HEK293 (cell line): ENCODE data around the gene SYNDIG1.

Experiments
- CTCF ChIA-PET: fragments of 350-600 bp; formaldehyde crosslinking; extraction: SDS; loops from one replicate; lab custom pipeline; 2021; ENCODE audit warnings: antibody characterized with exemption; lab: Yijun Ruan, JAX
- POLR2A ChIA-PET: fragments of 300-600 bp; formaldehyde crosslinking; extraction: SDS; loops from one replicate; lab custom pipeline; 2020; ENCODE audit warnings: antibody characterized with exemption, inconsistent platforms; lab: Yijun Ruan, JAX
- H3K27ac ChIP-seq: fragments of 200-500 bp; sonication (Bioruptor generic); 2 replicates; pipeline ENCODE4 v1.5.1; 2014; ENCODE audit warnings: low read depth, low read length, control low read depth, inconsistent platforms; ENCODE audit errors: extremely low read depth
- H3K36me3 ChIP-seq, 2 experiments: fragments of 200-500 bp in 1 of 2; sonication (Bioruptor generic) in 1 of 2; 1 replicate in 1 of 2; 2 replicates in 1 of 2; pipeline ENCODE4 v1.5.1; 2014 to 2017; ENCODE audit warnings: inconsistent platforms in 2 of 2, low read length in 2 of 2; ENCODE audit not compliant: control insufficient read depth in 2 of 2, insufficient read depth in 1 of 2
- H3K4me1 ChIP-seq: fragments of 200-500 bp; sonication (Bioruptor generic); 2 replicates; pipeline ENCODE4 v1.5.1; 2014; ENCODE audit warnings: mild to moderate bottlenecking, low read length, inconsistent platforms; ENCODE audit not compliant: control insufficient read depth, insufficient read depth
- H3K4me3 ChIP-seq: 2 replicates; pipeline ENCODE4 v1.5.1; 2011; ENCODE audit warnings: low read depth, mild to moderate bottlenecking, control low read depth, low read length, moderate library complexity
- H3K9me3 ChIP-seq: fragments of 200-500 bp; sonication (Bioruptor generic); 2 replicates; pipeline ENCODE4 v1.5.1; 2014; ENCODE audit warnings: low read depth, low read length, inconsistent platforms; ENCODE audit not compliant: control insufficient read depth, insufficient read depth
- FEZF1 ChIP-seq: fragments of 450-650 bp; formaldehyde crosslinking; IDR thresholded peaks from 2 replicates; pipeline ENCODE4 v1.5.1; 2016; ENCODE audit warnings: missing biosample characterization, missing genetic modification characterization
- HOXA7 ChIP-seq: sonication (generic); formaldehyde crosslinking; IDR thresholded peaks from 2 replicates; pipeline ENCODE4 v1.8.1; 2022; ENCODE audit warnings: missing genetic modification reagents, borderline replicate concordance
- PRDM1 ChIP-seq: fragments of 450-650 bp; formaldehyde crosslinking; IDR thresholded peaks from 2 replicates; pipeline ENCODE4; 2016; ENCODE audit warnings: missing biosample characterization, missing genetic modification characterization
- SCRT2 ChIP-seq: fragments of 450-650 bp; formaldehyde crosslinking; IDR thresholded peaks from 2 replicates; pipeline ENCODE4 v1.5.1; 2016; ENCODE audit warnings: missing biosample characterization, missing genetic modification characterization
- SP7 ChIP-seq: fragments of 450-650 bp; formaldehyde crosslinking; IDR thresholded peaks from 2 replicates; pipeline ENCODE4 v1.5.1; 2016; ENCODE audit warnings: missing biosample characterization, missing genetic modification characterization
- TSHZ1 ChIP-seq: fragments of 450-650 bp; formaldehyde crosslinking; IDR thresholded peaks from 2 replicates; pipeline ENCODE4 v1.5.1; 2016; ENCODE audit warnings: missing biosample characterization, missing genetic modification characterization, borderline replicate concordance
- ZBTB1 ChIP-seq: fragments of 450-650 bp; formaldehyde crosslinking; IDR thresholded peaks from 2 replicates; pipeline ENCODE4 v1.5.1; 2016; ENCODE audit warnings: missing biosample characterization, missing genetic modification characterization
- ZNF404 ChIP-seq: fragments of 450-650 bp; formaldehyde crosslinking; IDR thresholded peaks from 2 replicates; pipeline ENCODE4 v1.5.1; 2017; ENCODE audit warnings: missing biosample characterization, missing genetic modification characterization
- ZNF416 ChIP-seq: fragments of 450-650 bp; formaldehyde crosslinking; IDR thresholded peaks from 2 replicates; pipeline ENCODE4 v1.5.1; 2016; ENCODE audit warnings: missing biosample characterization, missing genetic modification characterization
- ZNF426 ChIP-seq: fragments of 450-650 bp; formaldehyde crosslinking; IDR thresholded peaks from 2 replicates; pipeline ENCODE4 v1.5.1; 2017; ENCODE audit warnings: missing biosample characterization, missing genetic modification characterization, mild to moderate bottlenecking, inconsistent platforms, moderate library complexity
- ZNF48 ChIP-seq: fragments of 450-650 bp; formaldehyde crosslinking; IDR thresholded peaks from 2 replicates; pipeline ENCODE4 v1.5.1; 2016; ENCODE audit warnings: missing biosample characterization, missing genetic modification characterization
- ZNF518A ChIP-seq: fragments of 450-650 bp; formaldehyde crosslinking; conservative IDR thresholded peaks from 2 replicates; pipeline ENCODE4 v1.5.1; 2016; ENCODE audit warnings: low read depth, missing biosample characterization, missing genetic modification characterization
- ZNF623 ChIP-seq: fragments of 450-650 bp; formaldehyde crosslinking; IDR thresholded peaks from 2 replicates; pipeline ENCODE4 v1.5.1; 2016; ENCODE audit warnings: missing biosample characterization, missing genetic modification characterization
- ZNF629 ChIP-seq: fragments of 450-650 bp; formaldehyde crosslinking; IDR thresholded peaks from 2 replicates; pipeline ENCODE4 v1.5.1; 2017; ENCODE audit warnings: missing biosample characterization, missing genetic modification characterization
- ZNF830 ChIP-seq: fragments of 450-650 bp; IDR thresholded peaks from 2 replicates; pipeline ENCODE4 v1.5.0; 2018; ENCODE audit warnings: missing biosample characterization, missing genetic modification characterization, low read depth, mild to moderate bottlenecking, moderate library complexity
- TF ChIP-seq, protein P1 (sequence below): fragments of 450-650 bp; formaldehyde crosslinking; IDR thresholded peaks from 2 replicates; pipeline ENCODE4 v1.5.1; 2016; ENCODE audit warnings: missing biosample characterization, missing genetic modification characterization, low read depth

Gene SYNDIG1

GRCh38 chr20:24672181-24672880, 202.9 kb downstream of the SYNDIG1 start:
- CTCF ChIA-PET: interaction anchor here (0.6 kb wide), 1 partner anchor 17 kb away, joined by 3 read pairs; no protein-coding TSS in a partner anchor
- Histone ChIP-seq H3K27ac (no peak overlapping the region), H3K36me3 (no peaks in the 10 kb centered on the region), H3K4me3 (no peak overlapping the region), H3K9me3 (no peaks in the 10 kb centered on the region), H3K4me1 (no peaks in the 10 kb centered on the region)
- TF ChIP-seq SCRT2 (tag by site-specific recombination) (no peak), ZNF426 (tag by site-specific recombination) (no peak), ZNF404 (no peak), ZBTB1 (tag by site-specific recombination) (no peak), ZNF416 (tag by site-specific recombination) (no peak), TSHZ1 (tag by site-specific recombination) (no peak), ZNF623 (tag by site-specific recombination) (no peak), ZNF629 (no peak), ZNF48 (tag by site-specific recombination) (no peak)
- POLR2A ChIA-PET: no interaction called here

- POLR2A ChIA-PET: no interaction called here
- no peak overlapping the region for H3K4me3 ChIP-seq
- H3K9me3 ChIP-seq: no peaks in the 10 kb centered on the region
- no peaks in the 10 kb centered on the region for H3K4me1 ChIP-seq
- TF ChIP-seq PRDM1 (tag by site-specific recombination) (0 out of 2 replicates have a peak, but pooled peaks have one; percentile 10), HOXA7 (CRISPR knock-in tag) (no peak)
- TF ChIP-seq, all 188 proteins: peak for 1
- Histone ChIP-seq H3K36me3 (no peaks in the 10 kb centered on the region), H3K27ac (no peak overlapping the region)
- CTCF ChIA-PET: interaction anchor here (0.6 kb wide), 1 partner anchor 244 kb away, joined by 3 read pairs; no protein-coding TSS in a partner anchor
Measured at GRCh38 chr20:24672886-24673677, 203.7 kb downstream of the SYNDIG1 start.

DNA sequence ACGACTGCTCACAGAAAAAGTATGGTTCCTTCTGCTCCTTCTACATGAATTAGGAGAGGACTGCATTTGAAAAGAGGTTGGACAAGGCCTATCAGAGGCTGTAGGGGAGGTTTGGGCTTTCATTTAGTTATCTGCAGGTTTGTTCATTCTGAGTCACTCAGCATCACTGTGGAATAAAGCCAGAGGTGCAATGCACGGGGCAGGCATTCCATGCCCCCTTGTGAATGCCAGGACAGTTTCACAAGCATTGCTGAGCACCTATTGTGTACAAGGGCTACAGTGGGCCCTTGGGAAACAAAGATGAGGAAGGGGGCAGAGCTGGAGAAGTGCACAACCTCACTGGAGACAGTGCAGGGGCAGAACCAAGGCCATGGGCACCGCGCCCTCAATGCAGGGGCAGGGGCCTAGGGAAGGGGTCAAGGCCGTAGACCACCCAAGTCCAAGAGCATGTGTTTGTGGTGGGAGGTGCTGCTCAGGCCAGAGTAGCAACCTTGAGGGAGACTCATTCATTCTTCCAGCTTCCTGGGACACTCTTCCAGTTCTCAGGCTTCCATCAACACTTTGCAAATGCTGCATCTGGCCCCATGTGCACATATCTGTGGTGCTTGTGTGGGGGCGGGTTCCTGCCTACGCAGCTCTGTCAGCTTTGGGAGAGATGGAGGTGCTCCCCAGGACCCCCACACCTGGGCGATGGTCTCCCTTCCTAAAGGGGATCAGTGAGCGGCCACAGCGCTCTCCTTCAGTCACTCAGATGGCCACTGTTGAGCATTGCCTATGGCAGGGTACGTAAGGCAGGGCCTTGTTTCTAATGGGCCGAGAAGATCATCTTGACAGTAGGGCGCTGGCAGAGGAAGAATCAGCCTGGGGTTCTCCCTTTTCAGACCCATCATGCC, 204.5 kb downstream of the SYNDIG1 start:
- H3K4me1 ChIP-seq: no peaks in the 10 kb centered on the region
- H3K36me3 ChIP-seq: no peaks in the 10 kb centered on the region
- no peak overlapping the region for H3K27ac ChIP-seq
- CTCF ChIA-PET: interaction anchor here (0.6 kb wide), 1 partner anchor 243 kb away, joined by 3 read pairs; no protein-coding TSS in a partner anchor
- POLR2A ChIA-PET: no interaction called here
- H3K9me3 ChIP-seq: no peaks in the 10 kb centered on the region
- H3K4me3 ChIP-seq: no peak overlapping the region
- TF ChIP-seq, protein P1, sequence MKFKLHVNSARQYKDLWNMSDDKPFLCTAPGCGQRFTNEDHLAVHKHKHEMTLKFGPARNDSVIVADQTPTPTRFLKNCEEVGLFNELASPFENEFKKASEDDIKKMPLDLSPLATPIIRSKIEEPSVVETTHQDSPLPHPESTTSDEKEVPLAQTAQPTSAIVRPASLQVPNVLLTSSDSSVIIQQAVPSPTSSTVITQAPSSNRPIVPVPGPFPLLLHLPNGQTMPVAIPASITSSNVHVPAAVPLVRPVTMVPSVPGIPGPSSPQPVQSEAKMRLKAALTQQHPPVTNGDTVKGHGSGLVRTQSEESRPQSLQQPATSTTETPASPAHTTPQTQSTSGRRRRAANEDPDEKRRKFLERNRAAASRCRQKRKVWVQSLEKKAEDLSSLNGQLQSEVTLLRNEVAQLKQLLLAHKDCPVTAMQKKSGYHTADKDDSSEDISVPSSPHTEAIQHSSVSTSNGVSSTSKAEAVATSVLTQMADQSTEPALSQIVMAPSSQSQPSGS: no peak
- TF ChIP-seq ZNF830 (tag by site-specific recombination) (no peak), SP7 (tag by site-specific recombination) (no peak), FEZF1 (tag by site-specific recombination) (no peak), ZNF518A (no peak)
